Measurements from ENCODE around the gene TMEM14C. TPM values are rescaled to one million over a fixed set of nuclear protein-coding genes. Genes with fewer than 3 reads are reported as not detected.

Gene TMEM14C
- total and polyA plus RNA-seq, 8 donors = 1.4 to 139 (median 96.1) TPM

- H3K4me3 ChIP-seq = peak within 1 kb of the TSS; percentile 68 to 87 (median 82)
- intact Hi-C loops (cut with DNase I; ENCODE audit: low total_unique reads) = loop anchor here (10.0 kb wide), 1 partner anchor 190 kb away; no protein-coding TSS in a partner anchor
- TF ChIP-seq POLR2AphosphoS5 (IDR thresholded peaks at IDR 0.05) (peak; percentile 86 to 97 (median 96)), POLR2A (IDR thresholded peaks at IDR 0.05) (peak in 2 of 4 donors; percentile 84 to 89), CTCF (IDR thresholded peaks at IDR 0.05) (peak in 1 of 7 experiments; percentile 24), EP300 (IDR thresholded peaks at IDR 0.05) (no peak)
- no peaks in the 10 kb centered on the region for H3K9me3 ChIP-seq
- H3K4me1 ChIP-seq = peaks cover 29 to 50% (median 39%) of the 10 kb centered on the region in 4 donors
- peaks cover 0 to 26% (median 22%) of the 10 kb centered on the region in 4 donors for H3K36me3 ChIP-seq
- DNase-seq = peak; percentile 93 to 98
- H3K27me3 ChIP-seq = no peaks in the 10 kb centered on the region
- 0 to 1% (median 1%) methylated on average over 37 to 53 of the region's 53 CpGs for WGBS, 5 donors
- peak within 1 kb of the TSS; percentile 75 to 96 (median 95) for H3K27ac ChIP-seq
These were observed 28.4 kb upstream of the TMEM14C start, which contains the start of the genes C6orf52 and PAK1IP1 for GRCh38 chr6:10694302-10695085. C6orf52 (minus strand) TSS chr6:10694616; CDS start chr6:10687550, 7,066 bp downstream. PAK1IP1 (plus strand) TSS chr6:10694972; CDS start chr6:10694986, 14 bp downstream.

DNA sequence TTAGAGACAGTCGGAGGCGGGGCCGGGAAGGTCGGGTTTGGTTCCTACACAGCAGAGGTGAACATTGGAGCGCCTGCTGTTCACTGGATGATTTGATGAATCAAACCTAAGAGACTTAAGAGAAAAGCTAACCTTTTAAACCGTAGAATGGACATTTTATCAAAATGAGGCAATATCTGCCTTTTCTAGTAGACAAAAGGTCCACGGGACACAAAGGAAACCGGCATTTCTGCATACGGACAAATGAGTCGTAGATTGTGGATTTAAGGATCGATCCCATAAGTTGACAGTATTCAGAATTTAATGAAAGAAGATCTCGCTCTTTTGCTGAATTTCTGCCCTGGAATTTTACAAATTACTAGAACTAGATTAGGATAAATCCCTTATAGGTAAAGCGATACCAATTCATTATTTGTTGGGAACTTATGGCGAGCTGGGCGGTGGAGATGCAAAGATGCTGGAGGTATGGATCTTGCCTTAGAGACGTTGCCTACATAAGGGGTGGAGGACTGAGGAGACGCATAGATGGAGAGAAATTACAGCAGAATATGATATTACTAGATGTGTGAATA, 27.7 kb upstream of the TMEM14C start:
- TF ChIP-seq POLR2A (IDR thresholded peaks at IDR 0.05) = no peak
- no peak for TF ChIP-seq CTCF (IDR thresholded peaks at IDR 0.05)
- TF ChIP-seq POLR2AphosphoS5 (IDR thresholded peaks at IDR 0.05) = no peak
- TF ChIP-seq EP300 (IDR thresholded peaks at IDR 0.05) = no peak
- DNase-seq = no peak
- 0 to 1% (median 0%) methylated on average over 17 of the region's 17 CpGs for WGBS, 5 donors
- Histone ChIP-seq H3K9me3 (no peaks in the 10 kb centered on the region), H3K4me1 (peaks cover 29 to 50% (median 39%) of the 10 kb centered on the region in 4 donors), H3K4me3 (peak overlapping the region; percentile 68 to 87 (median 82)), H3K36me3 (peaks cover 0 to 33% (median 29%) of the 10 kb centered on the region in 4 donors), H3K27ac (peak overlapping the region; percentile 75 to 96 (median 95)), H3K27me3 (no peaks in the 10 kb centered on the region)
- intact Hi-C loops (cut with DNase I; ENCODE audit: low total_unique reads) = loop anchor here (10.0 kb wide), 1 partner anchor 190 kb away; no protein-coding TSS in a partner anchor

- H3K27me3 ChIP-seq = no peaks in the 10 kb centered on the region
- WGBS, 5 donors = 90 to 97% (median 96%) methylated on average over 4 of the region's 4 CpGs
- H3K36me3 ChIP-seq = peaks cover 0 to 46% (median 44%) of the 10 kb centered on the region in 4 donors
- no peak overlapping the region for H3K4me3 ChIP-seq
- peaks cover 29 to 40% (median 36%) of the 10 kb centered on the region in 4 donors for H3K4me1 ChIP-seq
- no peak for DNase-seq
- H3K9me3 ChIP-seq = no peaks in the 10 kb centered on the region
- no peak overlapping the region for H3K27ac ChIP-seq
- TF ChIP-seq EP300 (IDR thresholded peaks at IDR 0.05) (no peak), POLR2AphosphoS5 (IDR thresholded peaks at IDR 0.05) (no peak), POLR2A (IDR thresholded peaks at IDR 0.05) (no peak), CTCF (IDR thresholded peaks at IDR 0.05) (no peak)
- intact Hi-C loops (cut with DNase I; ENCODE audit: low total_unique reads) = loop anchor here (10.0 kb wide), 1 partner anchor 192 kb away; no protein-coding TSS in a partner anchor
These were observed 26.2 kb upstream of the TMEM14C start for GRCh38 chr6:10696655-10697054.

- TF ChIP-seq CTCF (IDR thresholded peaks at IDR 0.05) (no peak), EP300 (IDR thresholded peaks at IDR 0.05) (no peak), POLR2AphosphoS5 (IDR thresholded peaks at IDR 0.05) (no peak), POLR2A (IDR thresholded peaks at IDR 0.05) (no peak)
These were observed 8.9 kb upstream of the TMEM14C start for GRCh38 chr6:10713962-10714361.

More at GRCh38 chr6:10713962-10714361, 8.9 kb upstream of the TMEM14C start:
- Histone ChIP-seq H3K36me3 (peaks cover 6 to 18% (median 15%) of the 10 kb centered on the region in 4 donors), H3K4me3 (no peak overlapping the region), H3K27ac (no peak overlapping the region), H3K9me3 (peaks cover 0 to 7% (median 0%) of the 10 kb centered on the region in 4 donors), H3K4me1 (no peaks in the 10 kb centered on the region), H3K27me3 (no peaks in the 10 kb centered on the region)
- intact Hi-C loops (cut with DNase I; ENCODE audit: low total_unique reads) = no loop called here
- 85 to 95% (median 89%) methylated on average over 8 of the region's 8 CpGs for WGBS, 5 donors
- DNase-seq = no peak

All from stomach (tissue), 9 donors.